ENCODE measurements around the gene UBAP1.

The UBAP1 gene

GRCh38 chr9:34178436-34179212 lies at the start of gene UBAP1:
Gene UBAP1 (plus strand): TSS chr9:34179043. CDS start chr9:34220915, 41,872 bp downstream.
- peak; percentile 97 for DNase-seq

GRCh38 chr9:34131571-34131970 lies 47.3 kb upstream of the UBAP1 start:
- no peak for DNase-seq

- DNase-seq = no peak
Measured at GRCh38 chr9:34133436-34133949, 45.4 kb upstream of the UBAP1 start.

GRCh38 chr9:34134521-34134920 lies 44.3 kb upstream of the UBAP1 start:
- DNase-seq = no peak

GRCh38 chr9:34138644-34139043 lies 40.2 kb upstream of the UBAP1 start:
- peak; percentile 18 for DNase-seq

GRCh38 chr9:34139477-34140146 lies 39.2 kb upstream of the UBAP1 start:
- peak; percentile 5 for DNase-seq

GRCh38 chr9:34140853-34141252 lies 38.0 kb upstream of the UBAP1 start:
- no peak for DNase-seq

GRCh38 chr9:34143116-34143515 lies 35.7 kb upstream of the UBAP1 start:
- no peak for DNase-seq

GRCh38 chr9:34145165-34145564 lies 33.7 kb upstream of the UBAP1 start:
- no peak for DNase-seq

GRCh38 chr9:34151398-34151797 lies 27.4 kb upstream of the UBAP1 start:
- DNase-seq = no peak

- no peak for DNase-seq
Measured at GRCh38 chr9:34154057-34154456, 24.8 kb upstream of the UBAP1 start.

- no peak for DNase-seq
Measured at GRCh38 chr9:34157318-34157717, 21.5 kb upstream of the UBAP1 start.

GRCh38 chr9:34157898-34158297 lies 20.9 kb upstream of the UBAP1 start:
- no peak for DNase-seq

GRCh38 chr9:34158362-34158869 lies 20.4 kb upstream of the UBAP1 start:
- DNase-seq = no peak

GRCh38 chr9:34163434-34163833 lies 15.4 kb upstream of the UBAP1 start:
- no peak for DNase-seq

GRCh38 chr9:34169125-34169524 lies 9.7 kb upstream of the UBAP1 start:
- DNase-seq = no peak

- no peak for DNase-seq
Measured at GRCh38 chr9:34170237-34170991, 8.4 kb upstream of the UBAP1 start.

- peak; percentile 82 for DNase-seq
Measured at GRCh38 chr9:34171753-34172535, 6.9 kb upstream of the UBAP1 start.

- no peak for DNase-seq
Measured at GRCh38 chr9:34176089-34176488, 2.8 kb upstream of the UBAP1 start.

GRCh38 chr9:34177593-34178435 lies 1.0 kb upstream of the UBAP1 start:
- peak; percentile 10 for DNase-seq
